Kidney (tissue), 14 donors: Measurements from ENCODE around the gene EMILIN1. TPM values are rescaled to one million over a fixed set of nuclear protein-coding genes. Genes with fewer than 3 reads are reported as not detected.
A peak's percentile ranks its signal among the peaks of the same experiment; 100 is the strongest.

ENCODE experiments used
- DNase-seq, 5 donors: peaks; one replicate each; pipeline ENCODE4 v3.0.0-alpha.2; 2013 to 2020
- FAIRE-seq: peaks from 2 replicates; lab custom pipeline; 2012; peaks lifted over from hg19 to GRCh38; lab: Jason Lieb, UNC
- H3K27ac ChIP-seq, 2 donors: one replicate each; pipeline ENCODE4 v1.7.0; 2013; ENCODE audit warnings: low read depth in 2 of 2, low read length in 2 of 2, inconsistent platforms in 1 of 2
- H3K27me3 ChIP-seq: one replicate; pipeline ENCODE4 v1.7.1; 2013; ENCODE audit warnings: low read length, inconsistent platforms; ENCODE audit not compliant: control insufficient read depth, insufficient read depth
- H3K36me3 ChIP-seq, 3 donors: one replicate each; pipeline versions ENCODE4 v1.7.0 to v1.7.1; 2013; ENCODE audit warnings: low read length in 3 of 3, control low read depth in 1 of 3, inconsistent platforms in 1 of 3; ENCODE audit not compliant: insufficient read depth in 3 of 3, control insufficient read depth in 2 of 3
- H3K4me1 ChIP-seq, 3 donors: one replicate each; pipeline versions ENCODE4 v1.7.0 to v1.7.1; 2013; ENCODE audit warnings: low read length in 3 of 3, inconsistent platforms in 1 of 3, low read depth in 1 of 3; ENCODE audit not compliant: control insufficient read depth in 2 of 3, insufficient read depth in 2 of 3
- H3K4me3 ChIP-seq, 3 donors: one replicate each; pipeline versions ENCODE4 v1.7.0 to v1.8.1; 2013; ENCODE audit warnings: low read length in 3 of 3, control low read depth in 1 of 3, inconsistent platforms in 1 of 3
- H3K9ac ChIP-seq, 3 donors: one replicate each; pipeline versions ENCODE4 v1.7.0 to v1.7.1; 2013; ENCODE audit warnings: low read length in 3 of 3, control low read depth in 1 of 3, inconsistent platforms in 1 of 3
- H3K9me3 ChIP-seq, 3 donors: one replicate each; pipeline versions ENCODE4 v1.7.0 to v1.7.1; 2013; ENCODE audit warnings: low read length in 3 of 3, control low read depth in 1 of 3, inconsistent platforms in 1 of 3; ENCODE audit not compliant: control insufficient read depth in 2 of 3, insufficient read depth in 1 of 3
- CTCF ChIP-seq: IDR thresholded peaks from 3 replicates; pipeline ENCODE4 v1.5.1; 2012; ENCODE audit warnings: mild to moderate bottlenecking, moderate library complexity, borderline replicate concordance; ENCODE audit not compliant: insufficient read depth; ENCODE audit errors: extremely low read depth
- intact Hi-C: fragments of 100-400 bp; cut with DNase I; formaldehyde crosslinking; loops from one replicate; pipeline ENCODE4 v1.11.1; 2022
- polyA plus RNA-seq: library from polyadenylated mRNA; stranded (reverse); fragments of 350-450 nt; fragmentation: Illumina TruSeq; extraction: RNeasy Lipid Tissue Mini Kit (QIAGEN cat#74804); gene quantifications from one replicate; pipeline ENCODE4 v1.2.3, GENCODE V29; 2014; ENCODE audit warnings: low read depth, low replicate concordance; ENCODE audit not compliant: insufficient read depth
- total RNA-seq: library from RNA; stranded (reverse); fragmentation: NEBNext Ultra II Directional; extraction: Animal tissue kit (Norgen Biotek cat#: 25700); gene quantifications from one replicate; pipeline ENCODE4 v1.2.1, GENCODE V29; 2021
- donor health status: control.
- donor health status: control.
- donor health status: control.
- donor health status: control.
- donor health status: control.
- donor health status: DM: yes; HTN: yes; CAD: no.
- donor health status: Normal renal cell carcinoma (clear cell type).

The EMILIN1 gene
- total and polyA plus RNA-seq, 2 donors from 2014 or later: 32.1 to 75.2 TPM

GRCh38 chr2:27071990-27072830, 6.2 kb upstream of the EMILIN1 start:
- no peaks in the 10 kb centered on the region for H3K27me3 ChIP-seq
- intact Hi-C loops: no loop called here
- peak overlapping the region; percentile 49 to 72 (median 50) for H3K4me3 ChIP-seq
- H3K9me3 ChIP-seq: no peaks in the 10 kb centered on the region
- TF ChIP-seq CTCF: no peak
- H3K9ac ChIP-seq: peak overlapping the region in 2 of 3 donors; percentile 13 to 63
- H3K27ac ChIP-seq: peak overlapping the region; percentile 85 to 90
- FAIRE-seq: no peak
- H3K36me3 ChIP-seq: peaks cover 0 to 20% (median 8%) of the 10 kb centered on the region in 3 donors
- peaks cover 9 to 26% (median 14%) of the 10 kb centered on the region in 3 donors for H3K4me1 ChIP-seq
- peak; percentile 85 to 97 (median 89) for DNase-seq

- peaks cover 9 to 26% (median 14%) of the 10 kb centered on the region in 3 donors for H3K4me1 ChIP-seq
- no peak overlapping the region for H3K4me3 ChIP-seq
- no peak overlapping the region for H3K9ac ChIP-seq
- peaks cover 0 to 17% (median 5%) of the 10 kb centered on the region in 3 donors for H3K36me3 ChIP-seq
- DNase-seq (peak in 2 of 5 donors; percentile 30 to 70), FAIRE-seq (no peak)
- no peak for TF ChIP-seq CTCF
- H3K27ac ChIP-seq: peak overlapping the region; percentile 85 to 90
- H3K27me3 ChIP-seq: no peaks in the 10 kb centered on the region
- intact Hi-C loops: no loop called here
- no peaks in the 10 kb centered on the region for H3K9me3 ChIP-seq
Observed at GRCh38 chr2:27072920-27073319, 5.5 kb upstream of the EMILIN1 start.

GRCh38 chr2:27073782-27074181, 4.6 kb upstream of the EMILIN1 start:
- H3K9ac ChIP-seq: no peak overlapping the region

More at GRCh38 chr2:27073782-27074181, 4.6 kb upstream of the EMILIN1 start:
- intact Hi-C loops: no loop called here
- peak overlapping the region; percentile 25 to 35 for H3K27ac ChIP-seq
- H3K36me3 ChIP-seq: peaks cover 0 to 9% (median 5%) of the 10 kb centered on the region in 3 donors
- H3K4me3 ChIP-seq: no peak overlapping the region
- TF ChIP-seq CTCF: no peak
- peak in 1 of 5 donors; percentile 53 for DNase-seq
- no peaks in the 10 kb centered on the region for H3K27me3 ChIP-seq
- peaks cover 9 to 23% (median 14%) of the 10 kb centered on the region in 3 donors for H3K4me1 ChIP-seq
- H3K9me3 ChIP-seq: no peaks in the 10 kb centered on the region
- no peak for FAIRE-seq
